ENCODE measurements around the gene LRRC34. TPM values are rescaled to one million over a fixed set of nuclear protein-coding genes. Genes with fewer than 3 reads are reported as not detected.

LRRC34 gene
- total and polyA plus RNA-seq, 9 of the 15 experiments (the other 6 are each of a cell fraction or from before 2014, with no cell fraction given), result 0.17 to 0.30 TPM; not detected in 7

GRCh38 chr3:169764882-169765612 lies 47.7 kb downstream of the LRRC34 start, which contains the start of gene TERC (continued):
- TF ChIP-seq SP1 (CRISPR knock-in tag; IDR thresholded peaks at IDR 0.05) (peak; percentile 10; the same call in 1 of the 2 replicates), NONO (IDR thresholded peaks at IDR 0.05; ENCODE audit: low read depth in 2 of 2, low read length in 1 of 2) (peak in 1 of 2 experiments; percentile 46; a peak in 1 of 4 replicates), BRD9 (IDR thresholded peaks at IDR 0.05; ENCODE audit: low read depth, partially characterized antibody) (no peak), TCF15 (CRISPR knock-in tag; IDR thresholded peaks at IDR 0.05) (0 out of 2 replicates have a peak, but pooled peaks have one; percentile 17), FOXP4 (CRISPR knock-in tag; IDR thresholded peaks at IDR 0.05; ENCODE audit: borderline replicate concordance) (no peak), MAX (CRISPR knock-in tag; IDR thresholded peaks at IDR 0.05) (no peak), NCOA2 (IDR thresholded peaks at IDR 0.05; ENCODE audit: partially characterized antibody in 2 of 2) (no peak), TEAD2 (tag; IDR thresholded peaks at IDR 0.05) (no peak), FOXO4 (CRISPR knock-in tag; IDR thresholded peaks at IDR 0.05) (no peak), KAT2B (IDR thresholded peaks at IDR 0.05; ENCODE audit: low read depth, low read length) (no peak), ZNF134 (CRISPR knock-in tag; conservative IDR thresholded peaks at IDR 0.05) (no peak), EGR1 (conservative IDR thresholded peaks at IDR 0.05) (no peak; the same call in 1 of the 2 replicates), CHCHD3 (CRISPR knock-in tag; IDR thresholded peaks at IDR 0.05) (peak; percentile 71; the same call in 1 of the 2 replicates), RB1 (IDR thresholded peaks at IDR 0.05; ENCODE audit: low read depth) (no peak), ZNF282 (CRISPR knock-in tag; IDR thresholded peaks at IDR 0.05) (no peak), MLX (CRISPR knock-in tag; conservative IDR thresholded peaks at IDR 0.05) (no peak; a peak in 2 of 4 replicates), ARID1B (IDR thresholded peaks at IDR 0.05) (no peak; the same call in 1 of the 2 replicates), GATAD2A (IDR thresholded peaks at IDR 0.05) (no peak), ZNF184 (CRISPR knock-in tag; IDR thresholded peaks at IDR 0.05) (no peak), ZFP91 (CRISPR knock-in tag; IDR thresholded peaks at IDR 0.05) (no peak), FOXK1 (CRISPR knock-in tag; IDR thresholded peaks at IDR 0.05; ENCODE audit: borderline replicate concordance) (no peak)
